OCI-LY7 (cell line): Measurements from ENCODE around the gene KCNH1. TPM values are rescaled to one million over a fixed set of nuclear protein-coding genes. Genes with fewer than 3 reads are reported as not detected.

ENCODE experiments used
- BruUV-seq: library from RNA; stranded (reverse); fragments of 400-500 nt; replicated peaks from 2 replicates; lab custom pipeline; 2021; lab: Mats Ljungman, UMichigan
- CTCF ChIA-PET: fragments of 300-600 bp; sonication (Branson Sonifier 250); formaldehyde crosslinking; loops from one replicate; lab custom pipeline; 2022; ENCODE audit warnings: antibody characterized with exemption; ENCODE audit not compliant: unreplicated experiment; lab: Charles Lee
- POLR2A ChIA-PET: fragments of 300-600 bp; sonication (Branson Sonifier 250); formaldehyde crosslinking; loops from one replicate; lab custom pipeline; 2022; ENCODE audit warnings: antibody characterized with exemption; lab: Charles Lee
- DNase-seq: peaks from one replicate; pipeline ENCODE4 v3.0.0-alpha.2; 2015; ENCODE audit warnings: low spot score
- H2AFZ ChIP-seq: fragments of 200-600 bp; sonication (generic), shearing (Covaris generic); 2 replicates; pipeline ENCODE4 v1.6.1; 2014; ENCODE audit warnings: mild to moderate bottlenecking, antibody characterized with exemption, low read length, moderate library complexity
- H3K27ac ChIP-seq: fragments of 200-600 bp; sonication (generic); 2 replicates; pipeline ENCODE4 v1.5.1; 2014; ENCODE audit warnings: mixed run types, low read depth, mild to moderate bottlenecking, moderate library complexity, low read length, inconsistent platforms; ENCODE audit not compliant: poor library complexity, severe bottlenecking
- H3K36me3 ChIP-seq: fragments of 200-600 bp; sonication (generic); 2 replicates; pipeline ENCODE4 v1.6.1; 2014; ENCODE audit warnings: mild to moderate bottlenecking, antibody characterized with exemption, low read length, moderate library complexity, mixed read lengths; ENCODE audit not compliant: insufficient read depth
- H3K4me1 ChIP-seq: fragments of 200-600 bp; sonication (generic); 2 replicates; pipeline ENCODE4 v1.5.1; 2014; ENCODE audit warnings: mild to moderate bottlenecking, low read length; ENCODE audit not compliant: insufficient read depth, poor library complexity, severe bottlenecking
- H3K4me2 ChIP-seq: fragments of 200-600 bp; sonication (generic); 2 replicates; pipeline ENCODE4 v1.6.1; 2014; ENCODE audit warnings: mild to moderate bottlenecking, low read length
- H3K4me3 ChIP-seq: fragments of 200-600 bp; sonication (generic); 2 replicates; pipeline ENCODE4 v1.5.1; 2014; ENCODE audit warnings: mild to moderate bottlenecking, low read depth, low read length; ENCODE audit not compliant: poor library complexity, severe bottlenecking
- H3K79me2 ChIP-seq: fragments of 200-600 bp; sonication (generic); 2 replicates; pipeline ENCODE4 v1.6.1; 2016; ENCODE audit warnings: low read depth, mild to moderate bottlenecking, low read length, moderate library complexity, mixed read lengths; ENCODE audit not compliant: insufficient read depth
- H3K9me2 ChIP-seq: fragments of 200-600 bp; sonication (generic); 2 replicates; pipeline ENCODE4 v1.6.1; 2016; ENCODE audit warnings: mild to moderate bottlenecking, low read length, mixed read lengths; ENCODE audit not compliant: insufficient read depth
- H3K9me3 ChIP-seq: fragments of 200-600 bp; sonication (generic); 2 replicates; pipeline ENCODE4 v1.6.1; 2014; ENCODE audit warnings: mild to moderate bottlenecking, mixed run types, low read length, mixed read lengths
- H4K20me1 ChIP-seq: fragments of 200-600 bp; sonication (generic); 2 replicates; pipeline ENCODE4 v1.6.1; 2014; ENCODE audit warnings: mild to moderate bottlenecking, antibody characterized with exemption, low read length, moderate library complexity, mixed read lengths; ENCODE audit not compliant: insufficient read depth
- EZH2phosphoT487 ChIP-seq: fragments of 200-600 bp; sonication (generic); IDR thresholded peaks from 2 replicates; pipeline ENCODE4 v1.6.1; 2018; ENCODE audit warnings: low read depth, borderline replicate concordance, mild to moderate bottlenecking, mixed run types, antibody characterized with exemption, low read length, moderate library complexity, mixed read lengths
- intact Hi-C: fragments of 100-400 bp; cut with micrococcal nuclease; formaldehyde crosslinking; loops from one replicate; pipeline ENCODE4 v1.10.0; 2022; ENCODE audit not compliant: unreplicated experiment
- total RNA-seq, 2 experiments: library from RNA; depleted of rRNA in 1 of 2; stranded (reverse); fragments of >200 nt in 1 of 2; shearing (Covaris generic) in 1 of 2; gene quantifications; 2 replicates each; pipeline ENCODE4 v1.2.3, GENCODE V29; 2014 to 2022
- TF ChIP-seq, protein P1 (sequence below): fragments of 200-600 bp; sonication (generic); conservative IDR thresholded peaks from 2 replicates; pipeline ENCODE4 v1.5.1; 2014; ENCODE audit warnings: mild to moderate bottlenecking, antibody characterized with exemption, low read length, moderate library complexity, mixed read lengths

Gene KCNH1
- total RNA-seq, 2 experiments from 2014 or later, result not detected

DNA sequence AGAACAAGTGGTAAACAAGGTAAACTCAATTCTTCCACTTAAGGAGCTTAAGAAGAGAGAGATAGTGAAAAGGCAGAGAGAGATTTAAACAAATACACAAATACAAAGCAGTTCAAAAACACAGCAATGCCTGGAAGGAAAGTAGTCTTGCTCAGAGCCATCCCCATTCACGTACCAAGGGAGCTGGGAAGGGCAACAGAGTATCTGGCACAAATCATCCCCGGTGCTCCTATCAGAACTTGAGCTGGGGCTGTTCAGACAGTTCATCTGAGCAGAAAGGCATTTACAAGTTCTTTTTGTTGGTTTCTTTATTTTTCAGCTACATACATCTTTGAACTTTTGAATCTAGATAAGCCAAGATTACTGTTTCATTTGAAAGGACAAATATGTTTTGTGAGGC is 233.9 kb downstream of the KCNH1 start:
- Histone ChIP-seq H3K36me3 (no peaks in the 10 kb centered on the region), H3K4me3 (no peak overlapping the region), H4K20me1 (no peaks in the 10 kb centered on the region), H3K27ac (no peak overlapping the region), H3K9me3 (no peaks in the 10 kb centered on the region), H2AFZ (no peak overlapping the region), H3K4me2 (no peak overlapping the region), H3K9me2 (no peaks in the 10 kb centered on the region), H3K79me2 (no peaks in the 10 kb centered on the region), H3K4me1 (no peaks in the 10 kb centered on the region)
- no peak for TF ChIP-seq EZH2phosphoT487
- TF ChIP-seq, protein P1, sequence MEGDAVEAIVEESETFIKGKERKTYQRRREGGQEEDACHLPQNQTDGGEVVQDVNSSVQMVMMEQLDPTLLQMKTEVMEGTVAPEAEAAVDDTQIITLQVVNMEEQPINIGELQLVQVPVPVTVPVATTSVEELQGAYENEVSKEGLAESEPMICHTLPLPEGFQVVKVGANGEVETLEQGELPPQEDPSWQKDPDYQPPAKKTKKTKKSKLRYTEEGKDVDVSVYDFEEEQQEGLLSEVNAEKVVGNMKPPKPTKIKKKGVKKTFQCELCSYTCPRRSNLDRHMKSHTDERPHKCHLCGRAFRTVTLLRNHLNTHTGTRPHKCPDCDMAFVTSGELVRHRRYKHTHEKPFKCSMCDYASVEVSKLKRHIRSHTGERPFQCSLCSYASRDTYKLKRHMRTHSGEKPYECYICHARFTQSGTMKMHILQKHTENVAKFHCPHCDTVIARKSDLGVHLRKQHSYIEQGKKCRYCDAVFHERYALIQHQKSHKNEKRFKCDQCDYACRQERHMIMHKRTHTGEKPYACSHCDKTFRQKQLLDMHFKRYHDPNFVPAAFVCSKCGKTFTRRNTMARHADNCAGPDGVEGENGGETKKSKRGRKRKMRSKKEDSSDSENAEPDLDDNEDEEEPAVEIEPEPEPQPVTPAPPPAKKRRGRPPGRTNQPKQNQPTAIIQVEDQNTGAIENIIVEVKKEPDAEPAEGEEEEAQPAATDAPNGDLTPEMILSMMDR, result no peak
- no TSS peak for BruUV-seq
- no peak for DNase-seq
- intact Hi-C loops, result no loop called here
- POLR2A ChIA-PET, result no interaction called here
- CTCF ChIA-PET, result no interaction called here

DNA sequence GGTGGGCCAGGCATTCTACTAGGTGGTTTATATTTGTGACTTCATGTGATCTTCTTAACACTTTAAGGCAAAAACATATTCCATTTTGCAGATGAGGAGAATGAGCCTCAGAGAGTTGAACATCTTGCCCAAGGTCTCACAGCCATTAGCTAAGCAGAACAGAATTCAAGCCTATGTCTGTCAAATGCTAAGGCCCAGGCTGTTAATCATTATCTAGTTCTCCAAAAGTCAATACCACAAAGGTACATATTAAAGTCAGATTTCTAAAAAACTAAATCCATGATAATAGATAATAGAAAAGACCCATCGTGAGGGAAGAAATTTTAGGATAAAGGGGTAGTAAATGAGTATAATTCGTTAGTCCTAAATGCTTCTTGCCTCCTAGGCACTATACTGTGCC is 234.3 kb downstream of the KCNH1 start:
- H3K9me2 ChIP-seq, result no peaks in the 10 kb centered on the region
- H3K27ac ChIP-seq, result no peak overlapping the region
- intact Hi-C loops, result no loop called here
- BruUV-seq, result no TSS peak
- TF ChIP-seq, protein P1, result no peak
- TF ChIP-seq EZH2phosphoT487, result no peak
- H3K79me2 ChIP-seq, result no peaks in the 10 kb centered on the region
- H3K4me3 ChIP-seq, result no peak overlapping the region
- ChIA-PET POLR2A (no interaction called here), CTCF (no interaction called here)
- no peaks in the 10 kb centered on the region for H3K9me3 ChIP-seq
- H3K4me2 ChIP-seq, result no peak overlapping the region
- no peak overlapping the region for H2AFZ ChIP-seq
- H3K4me1 ChIP-seq, result no peaks in the 10 kb centered on the region
- no peaks in the 10 kb centered on the region for H3K36me3 ChIP-seq
- no peaks in the 10 kb centered on the region for H4K20me1 ChIP-seq
- no peak for DNase-seq

DNA sequence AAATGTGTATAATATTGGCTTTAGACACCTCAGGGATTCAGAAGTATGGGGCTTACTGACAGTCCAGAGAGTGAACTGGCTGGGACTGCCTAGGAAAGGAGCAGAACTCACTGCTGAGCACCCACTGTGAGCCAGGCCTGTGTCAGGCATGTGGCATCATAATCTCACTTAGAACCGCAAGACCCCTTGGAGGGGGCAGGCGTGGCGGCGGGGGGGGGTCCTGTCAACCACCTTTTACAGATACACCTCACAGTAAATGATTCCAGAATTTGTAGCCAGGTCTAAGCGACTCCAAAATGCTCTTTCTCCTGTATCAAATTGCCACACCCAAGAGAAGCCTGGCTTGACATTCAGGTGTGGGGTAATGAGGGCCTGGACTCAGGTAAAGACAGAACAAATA is 235.5 kb downstream of the KCNH1 start:
- Histone ChIP-seq H3K4me1 (no peaks in the 10 kb centered on the region), H3K9me3 (no peaks in the 10 kb centered on the region), H3K4me2 (no peak overlapping the region), H4K20me1 (no peaks in the 10 kb centered on the region), H3K4me3 (no peak overlapping the region), H3K27ac (no peak overlapping the region), H3K79me2 (no peaks in the 10 kb centered on the region), H3K9me2 (no peaks in the 10 kb centered on the region), H2AFZ (no peak overlapping the region), H3K36me3 (no peaks in the 10 kb centered on the region)
- TF ChIP-seq EZH2phosphoT487, result no peak
- TF ChIP-seq, protein P1, result no peak
- ChIA-PET CTCF (no interaction called here), POLR2A (no interaction called here)
- BruUV-seq, result no TSS peak
- no peak for DNase-seq
- intact Hi-C loops, result no loop called here
